Activated CD4-positive, alpha-beta T cell treated with anti-CD3 and anti-CD28 coated beads for 1 hour (primary cell): ENCODE measurements around the gene P2RY1.

Source experiments
- DNase-seq: peaks from one replicate; pipeline ENCODE4 v3.0.0-alpha.2; 2020

P2RY1 gene

GRCh38 chr3:152834776-152835600, at the start of gene P2RY1:
Gene P2RY1, plus strand, starts transcription at chr3:152835131. Its CDS starts 652 bp downstream, at chr3:152835783.
- DNase-seq, result no peak

GRCh38 chr3:152786977-152787681, 47.8 kb upstream of the P2RY1 start:
- DNase-seq, result no peak

- DNase-seq, result no peak
Measured at GRCh38 chr3:152790651-152791387, 44.1 kb upstream of the P2RY1 start.

- no peak for DNase-seq
Measured at GRCh38 chr3:152793969-152794368, 41.0 kb upstream of the P2RY1 start.

- no peak for DNase-seq
Measured at GRCh38 chr3:152797751-152798432, 37.0 kb upstream of the P2RY1 start.

- DNase-seq, result no peak
Measured at GRCh38 chr3:152811974-152812760, 22.8 kb upstream of the P2RY1 start.

GRCh38 chr3:152817400-152817799, 17.5 kb upstream of the P2RY1 start:
- no peak for DNase-seq

GRCh38 chr3:152818027-152818426, 16.9 kb upstream of the P2RY1 start:
- DNase-seq, result no peak

DNA sequence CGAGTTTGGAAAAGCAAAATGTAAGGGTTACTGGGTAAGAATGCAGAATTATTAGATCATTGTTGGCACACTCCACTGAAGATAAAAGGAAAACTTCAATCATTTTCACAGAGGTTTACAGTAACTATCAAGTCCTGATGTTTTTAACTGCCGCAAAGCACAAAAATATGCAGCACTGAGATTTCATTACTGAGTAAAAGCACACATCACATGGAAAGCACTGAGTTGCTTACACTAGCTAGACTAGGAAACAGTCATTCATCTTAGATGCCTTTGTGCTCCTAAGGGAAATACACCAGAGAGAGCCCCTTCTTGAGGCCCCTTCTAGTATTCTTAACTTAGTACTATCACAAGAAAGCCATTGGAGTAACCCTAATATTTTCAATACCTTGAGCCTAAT, 11.8 kb upstream of the P2RY1 start:
- no peak for DNase-seq

GRCh38 chr3:152823781-152824180, 11.2 kb upstream of the P2RY1 start:
- DNase-seq, result no peak

- DNase-seq, result no peak
Measured at GRCh38 chr3:152825566-152825965, 9.4 kb upstream of the P2RY1 start.

- DNase-seq, result no peak
Measured at GRCh38 chr3:152826476-152826875, 8.5 kb upstream of the P2RY1 start.

- no peak for DNase-seq
Measured at GRCh38 chr3:152827313-152827712, 7.6 kb upstream of the P2RY1 start.

DNA sequence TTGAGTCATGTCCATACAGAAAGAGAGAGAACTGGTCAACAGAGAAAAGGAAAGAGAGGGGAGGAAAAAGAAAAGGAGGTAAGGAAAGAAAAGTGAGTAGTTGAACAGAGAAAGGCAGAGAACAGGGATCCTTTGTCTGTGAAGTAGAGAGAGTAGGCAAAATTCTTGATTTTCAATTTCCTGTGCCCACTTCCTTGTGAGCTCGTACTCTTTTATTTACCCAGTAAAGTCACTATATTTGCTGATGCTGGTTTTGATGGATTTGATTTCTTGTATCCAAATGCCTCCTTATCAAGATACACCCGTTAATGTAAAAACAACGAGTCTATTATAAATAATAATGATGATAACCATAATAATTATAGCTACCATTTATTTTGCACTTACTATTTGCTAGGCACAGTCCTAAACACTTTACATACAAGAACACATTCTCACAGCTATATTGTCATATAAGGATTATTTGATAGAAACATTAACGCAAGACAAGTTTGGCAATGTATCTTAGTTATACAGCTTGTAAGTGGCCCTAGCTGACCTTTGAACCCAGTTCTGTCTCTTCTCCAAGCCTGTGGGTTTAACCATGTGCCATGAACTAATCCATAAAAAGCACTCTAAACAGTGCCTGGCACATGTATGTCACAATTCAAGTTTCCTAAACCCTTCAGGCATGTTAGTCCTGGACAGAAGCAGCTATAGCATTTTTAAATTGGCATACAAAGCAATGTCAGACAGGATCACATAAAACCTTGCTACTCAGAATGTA, 6.7 kb upstream of the P2RY1 start:
- no peak for DNase-seq

- DNase-seq, result no peak
Measured at GRCh38 chr3:152830245-152830644, 4.7 kb upstream of the P2RY1 start.

DNA sequence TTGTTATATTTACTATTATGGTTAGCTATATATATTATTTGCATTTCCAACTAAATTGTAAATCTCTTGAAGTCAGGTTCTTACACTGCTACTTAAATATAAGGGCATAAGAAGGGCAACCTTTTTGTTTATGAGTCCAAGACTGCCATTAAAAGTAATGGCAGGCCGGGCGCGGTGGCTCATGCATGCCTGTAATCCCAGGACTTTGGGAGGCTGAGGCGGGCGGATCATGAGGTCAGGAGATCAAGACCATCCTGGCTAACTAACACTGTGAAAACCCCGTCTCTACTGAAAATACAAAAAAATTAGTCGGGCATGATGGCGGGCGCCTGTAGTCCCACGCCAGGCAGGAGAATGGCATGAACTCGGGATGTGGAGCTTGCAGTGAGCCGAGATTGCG, 2.9 kb upstream of the P2RY1 start:
- DNase-seq, result no peak

GRCh38 chr3:152833089-152833488, 1.8 kb upstream of the P2RY1 start:
- DNase-seq, result no peak

DNA sequence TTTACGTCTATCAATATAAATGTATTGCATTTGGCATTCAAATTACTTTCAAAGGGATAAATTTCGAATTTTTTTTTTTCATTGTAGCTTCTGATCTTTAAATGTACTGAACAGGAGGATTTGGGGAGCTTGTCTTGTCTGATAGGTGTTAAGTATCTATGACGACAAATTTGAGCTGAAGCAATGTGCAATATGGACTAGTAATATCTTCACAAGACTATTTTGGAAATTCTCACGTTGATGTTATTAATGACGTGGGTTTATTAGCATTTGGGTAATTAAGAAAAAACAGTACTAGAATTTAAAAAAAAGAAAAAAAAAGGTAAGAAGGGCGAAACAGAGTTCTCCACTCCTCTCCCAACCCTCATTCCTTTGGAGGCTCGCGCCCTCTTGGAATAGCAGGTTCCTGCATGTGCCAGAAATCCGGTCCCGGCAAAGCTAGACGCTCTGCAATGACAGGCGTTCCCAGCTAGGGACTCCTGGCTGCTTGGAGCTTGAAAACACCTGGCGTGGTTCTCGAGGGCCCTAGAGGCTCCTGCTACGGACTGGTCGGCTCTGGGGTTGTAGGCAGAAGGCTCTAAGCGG, 648 bp upstream of the P2RY1 start:
- DNase-seq, result no peak

GRCh38 chr3:152835601-152836102, 721 bp downstream of the P2RY1 start:
- no peak for DNase-seq

GRCh38 chr3:152836269-152836668, 1.3 kb downstream of the P2RY1 start:
- no peak for DNase-seq

- no peak for DNase-seq
Measured at GRCh38 chr3:152839511-152839910, 4.6 kb downstream of the P2RY1 start.
